ENCODE data around the gene FADS1.

FADS1 gene

DNA sequence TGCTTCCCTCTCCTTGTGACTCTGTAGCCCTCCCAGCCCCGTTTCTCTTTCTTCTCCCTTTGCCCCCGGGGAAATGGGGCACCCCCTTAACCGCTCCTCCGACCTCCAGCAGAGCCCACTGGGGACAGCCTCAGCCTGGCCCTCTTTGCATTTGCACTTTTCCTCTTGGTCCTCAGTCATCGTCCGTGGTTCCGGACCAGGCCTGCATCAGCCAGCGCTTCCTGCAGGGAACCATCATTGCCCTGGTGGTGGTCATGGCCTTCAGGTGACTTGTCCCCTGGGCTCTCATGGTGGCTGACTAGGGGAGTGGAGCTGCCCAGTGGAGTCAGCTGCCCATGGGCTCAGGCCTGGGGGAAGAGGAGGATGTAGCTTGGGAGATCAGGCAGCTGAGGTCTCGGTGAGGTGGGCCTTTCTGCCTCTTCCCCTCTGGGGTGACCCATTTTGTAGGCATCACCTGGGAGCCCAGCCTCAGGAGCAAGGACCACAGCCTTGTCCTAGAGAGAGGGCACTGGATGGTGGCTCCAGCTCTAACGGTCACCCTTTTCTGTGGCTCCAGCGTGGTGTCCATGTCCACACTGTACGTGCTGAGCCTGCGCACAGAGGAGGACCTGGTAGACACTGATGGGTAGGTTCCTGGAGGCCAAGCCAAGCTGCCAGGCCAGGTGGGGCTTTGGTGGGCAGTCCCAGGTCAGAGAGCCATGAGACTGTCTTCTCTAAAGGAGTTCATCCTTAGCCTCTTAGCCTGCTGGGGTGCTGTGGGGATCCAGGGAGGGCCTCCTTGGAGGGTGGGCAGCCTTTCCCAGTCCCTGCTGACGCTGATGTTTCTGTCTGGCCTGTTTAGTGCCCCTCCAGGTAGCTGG lies 36.9 kb downstream of the FADS1 start:
- no peak overlapping the region for H3K4me3 ChIP-seq (ENCODE audit: low read depth, low read length)
- TF ChIP-seq, protein P1, sequence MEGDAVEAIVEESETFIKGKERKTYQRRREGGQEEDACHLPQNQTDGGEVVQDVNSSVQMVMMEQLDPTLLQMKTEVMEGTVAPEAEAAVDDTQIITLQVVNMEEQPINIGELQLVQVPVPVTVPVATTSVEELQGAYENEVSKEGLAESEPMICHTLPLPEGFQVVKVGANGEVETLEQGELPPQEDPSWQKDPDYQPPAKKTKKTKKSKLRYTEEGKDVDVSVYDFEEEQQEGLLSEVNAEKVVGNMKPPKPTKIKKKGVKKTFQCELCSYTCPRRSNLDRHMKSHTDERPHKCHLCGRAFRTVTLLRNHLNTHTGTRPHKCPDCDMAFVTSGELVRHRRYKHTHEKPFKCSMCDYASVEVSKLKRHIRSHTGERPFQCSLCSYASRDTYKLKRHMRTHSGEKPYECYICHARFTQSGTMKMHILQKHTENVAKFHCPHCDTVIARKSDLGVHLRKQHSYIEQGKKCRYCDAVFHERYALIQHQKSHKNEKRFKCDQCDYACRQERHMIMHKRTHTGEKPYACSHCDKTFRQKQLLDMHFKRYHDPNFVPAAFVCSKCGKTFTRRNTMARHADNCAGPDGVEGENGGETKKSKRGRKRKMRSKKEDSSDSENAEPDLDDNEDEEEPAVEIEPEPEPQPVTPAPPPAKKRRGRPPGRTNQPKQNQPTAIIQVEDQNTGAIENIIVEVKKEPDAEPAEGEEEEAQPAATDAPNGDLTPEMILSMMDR (IDR thresholded peaks at IDR 0.05; ENCODE audit: borderline replicate concordance, insufficient read depth, low read depth, low read length): no peak

DNA sequence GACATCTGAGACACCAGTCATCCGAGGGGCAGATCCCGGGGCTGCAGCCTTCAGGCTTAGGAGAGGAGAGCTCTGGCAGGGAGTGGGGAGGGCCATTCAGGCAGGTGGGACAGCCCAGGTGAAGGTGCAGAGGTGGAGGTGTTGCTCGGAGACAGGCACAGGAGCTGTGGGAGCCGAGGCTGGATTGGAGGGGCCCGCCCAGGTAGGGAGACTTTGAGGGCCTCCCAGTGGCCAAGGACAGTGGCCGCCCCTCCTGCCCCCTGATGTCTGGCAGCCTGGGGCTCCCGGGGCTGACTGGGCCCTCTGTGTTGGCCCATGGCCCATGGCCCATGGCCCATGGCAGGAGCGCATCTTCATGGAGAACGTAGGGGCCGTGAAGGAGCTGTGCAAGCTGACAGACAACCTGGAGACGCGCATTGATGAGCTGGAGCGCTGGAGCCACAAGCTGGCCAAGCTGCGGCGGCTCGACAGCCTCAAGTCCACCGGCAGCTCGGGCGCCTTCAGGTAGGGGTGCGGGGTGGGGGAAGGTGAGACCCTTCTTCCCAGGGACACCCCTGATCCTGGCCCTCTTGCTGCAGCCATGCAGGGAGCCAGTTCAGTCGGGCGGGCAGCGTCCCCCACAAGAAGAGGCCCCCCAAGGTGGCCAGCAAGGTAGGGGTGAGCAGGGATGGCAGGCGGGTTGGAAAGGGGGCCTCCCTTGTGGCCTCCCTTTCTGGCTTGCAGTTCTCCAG lies 37.7 kb downstream of the FADS1 start:
- no peak overlapping the region for H3K4me3 ChIP-seq (ENCODE audit: low read depth, low read length)
- TF ChIP-seq, protein P1 (IDR thresholded peaks at IDR 0.05; ENCODE audit: borderline replicate concordance, insufficient read depth, low read depth, low read length): no peak

GRCh38 chr11:61778357-61778886 lies 38.4 kb downstream of the FADS1 start:
- H3K4me3 ChIP-seq (ENCODE audit: low read depth, low read length): no peak overlapping the region
- TF ChIP-seq, protein P1 (IDR thresholded peaks at IDR 0.05; ENCODE audit: borderline replicate concordance, insufficient read depth, low read depth, low read length): no peak

- TF ChIP-seq, protein P1 (IDR thresholded peaks at IDR 0.05; ENCODE audit: borderline replicate concordance, insufficient read depth, low read depth, low read length): no peak
- H3K4me3 ChIP-seq (ENCODE audit: low read depth, low read length): no peak overlapping the region
These were observed 39.3 kb downstream of the FADS1 start for GRCh38 chr11:61777234-61778090.

- TF ChIP-seq, protein P1 (IDR thresholded peaks at IDR 0.05; ENCODE audit: borderline replicate concordance, insufficient read depth, low read depth, low read length): peak; percentile 81
- H3K4me3 ChIP-seq (ENCODE audit: low read depth, low read length): no peak overlapping the region
These were observed 40.2 kb downstream of the FADS1 start for GRCh38 chr11:61776561-61777075.
